UCSD-AML1 (cell line): ENCODE data around the gene ADAMTSL2.

ENCODE experiments used
- DNase-seq: peaks from one replicate; lab custom pipeline; 2025; ENCODE audit not compliant: unreplicated experiment; lab: John Stamatoyannopoulos, UW

Gene ADAMTSL2

DNA sequence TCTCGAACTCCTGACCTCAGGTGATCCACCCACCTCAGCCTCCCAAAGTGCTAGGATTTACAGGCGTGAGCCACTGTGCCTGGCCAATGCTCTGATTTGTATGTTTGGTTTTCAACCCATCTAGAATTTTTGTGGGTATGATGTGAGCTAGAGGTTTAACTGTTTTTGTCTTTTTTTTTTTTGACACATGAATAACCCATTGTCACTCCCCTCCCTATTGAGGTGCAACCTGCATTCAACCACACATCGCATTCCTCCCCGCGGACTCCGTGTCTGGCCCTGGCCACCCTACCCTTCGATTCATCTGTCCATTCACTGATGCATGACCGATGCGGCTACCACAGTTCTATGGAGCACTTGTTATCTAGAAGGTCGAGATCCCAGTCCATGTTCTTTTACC, 84.2 kb downstream of the ADAMTSL2 start:
- no peak for DNase-seq

DNA sequence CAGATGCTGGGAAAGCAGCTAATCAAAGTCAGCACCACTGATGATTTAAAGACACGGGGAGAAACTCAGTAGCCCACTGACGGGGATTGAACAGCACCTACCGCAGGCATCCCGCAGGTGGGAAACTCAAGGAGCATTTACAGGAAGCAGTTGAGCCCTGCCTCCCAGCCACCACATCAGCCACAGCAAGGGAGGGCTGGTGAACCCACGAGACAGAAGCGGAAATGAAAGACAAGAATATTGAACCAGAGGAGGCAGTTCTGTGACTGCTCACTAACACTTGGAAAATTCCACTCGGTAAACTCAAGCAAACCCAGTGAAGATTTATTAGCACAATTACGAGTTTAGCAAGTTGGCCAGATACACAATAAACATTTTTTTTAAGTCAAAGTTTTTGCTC, 85.3 kb downstream of the ADAMTSL2 start:
- peak; percentile 40 for DNase-seq

DNA sequence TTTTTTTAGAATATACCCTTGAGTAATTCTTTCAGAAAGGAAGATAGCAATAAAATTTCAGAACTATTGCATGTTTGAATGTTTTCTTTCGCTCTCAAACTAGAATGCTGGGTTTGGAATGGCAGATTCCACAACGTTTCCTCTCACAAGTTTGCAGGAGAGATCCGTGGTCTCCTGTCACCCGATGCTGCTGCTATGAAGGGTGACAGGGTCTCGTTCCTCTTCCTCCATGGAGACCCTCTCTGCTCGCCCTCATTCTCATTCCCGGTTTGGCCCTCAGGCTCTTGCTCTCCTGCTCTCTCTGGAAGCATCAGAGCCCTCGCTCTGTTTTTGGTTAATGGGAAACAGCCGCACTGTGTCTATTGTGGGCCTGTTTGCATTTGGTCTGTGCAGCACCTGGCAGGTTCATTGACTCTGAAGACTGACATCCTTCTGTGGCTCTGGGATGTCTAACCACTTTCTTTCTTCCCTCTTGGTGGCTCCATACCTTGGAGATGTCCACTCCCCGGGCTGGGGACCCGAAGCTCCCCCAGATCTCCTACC, 87.3 kb downstream of the ADAMTSL2 start:
- no peak for DNase-seq

DNA sequence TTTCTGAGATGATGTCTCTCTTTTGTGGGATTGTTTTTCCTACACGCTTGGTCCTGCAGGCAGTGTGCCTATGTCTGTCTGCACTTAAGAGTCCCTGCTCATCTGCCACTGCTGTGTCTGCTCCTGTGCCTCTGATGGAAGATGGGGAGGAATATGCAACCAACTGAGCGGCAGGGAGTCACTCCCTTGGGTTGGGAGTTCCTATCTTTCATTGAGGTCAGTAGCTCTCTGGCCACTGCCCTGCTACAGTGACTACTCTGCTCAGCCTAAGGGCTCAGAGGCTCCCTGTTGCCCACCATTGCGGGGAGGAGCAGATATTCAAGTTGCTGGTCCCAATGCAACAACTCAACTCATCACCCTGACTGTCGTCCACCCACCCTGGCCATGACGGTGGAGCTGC, 88.1 kb downstream of the ADAMTSL2 start:
- DNase-seq = no peak
